Activated CD4-positive, CD25-positive, alpha-beta regulatory T cell treated with anti-CD3 and anti-CD28 coated beads, Interleukin-2, amount 50 U/mL, for 72 hours (primary cell): Measurements from ENCODE around the gene CCDC148.
"Not testable (repeated sequence)": the region's sequence is repeated elsewhere in the genome, so short reads cannot be mapped to it uniquely, and the experiment has no call there.

ENCODE experiments used
- DNase-seq: peaks from one replicate; pipeline ENCODE4 v3.0.0; 2021

The CCDC148 gene

GRCh38 chr2:158413581-158413980 lies 43.0 kb downstream of the CCDC148 start:
- DNase-seq = no peak

- no peak for DNase-seq
These were observed 44.3 kb downstream of the CCDC148 start for GRCh38 chr2:158412206-158412605.

- DNase-seq = no peak
These were observed 44.8 kb downstream of the CCDC148 start for GRCh38 chr2:158411748-158412147.

GRCh38 chr2:158410132-158410531 lies 46.4 kb downstream of the CCDC148 start:
- no peak for DNase-seq

- no peak for DNase-seq
These were observed 49.5 kb downstream of the CCDC148 start for GRCh38 chr2:158407031-158407430.

GRCh38 chr2:158405341-158405740 lies 51.2 kb downstream of the CCDC148 start:
- DNase-seq = no peak

GRCh38 chr2:158403237-158403636 lies 53.3 kb downstream of the CCDC148 start:
- no peak for DNase-seq

GRCh38 chr2:158402665-158403064 lies 53.9 kb downstream of the CCDC148 start:
- no peak for DNase-seq

- no peak for DNase-seq
These were observed 61.4 kb downstream of the CCDC148 start for GRCh38 chr2:158395166-158395565.

- DNase-seq = no peak
These were observed 62.1 kb downstream of the CCDC148 start for GRCh38 chr2:158394453-158394852.

GRCh38 chr2:158393886-158394285 lies 62.7 kb downstream of the CCDC148 start:
- DNase-seq = no peak

GRCh38 chr2:158392687-158393086 lies 63.9 kb downstream of the CCDC148 start:
- no peak for DNase-seq

- no peak for DNase-seq
These were observed 64.7 kb downstream of the CCDC148 start for GRCh38 chr2:158391876-158392275.

- no peak for DNase-seq
These were observed 65.2 kb downstream of the CCDC148 start for GRCh38 chr2:158391361-158391760.

- no peak for DNase-seq
These were observed 68.4 kb downstream of the CCDC148 start for GRCh38 chr2:158388159-158388558.

GRCh38 chr2:158385646-158386045 lies 70.9 kb downstream of the CCDC148 start:
- DNase-seq = no peak

GRCh38 chr2:158381978-158382377 lies 74.6 kb downstream of the CCDC148 start:
- DNase-seq = no peak

GRCh38 chr2:158381205-158381604 lies 75.3 kb downstream of the CCDC148 start:
- no peak for DNase-seq

GRCh38 chr2:158380746-158381145 lies 75.8 kb downstream of the CCDC148 start:
- no peak for DNase-seq

- DNase-seq = no peak
These were observed 77.6 kb downstream of the CCDC148 start for GRCh38 chr2:158378926-158379325.

GRCh38 chr2:158366342-158366741 lies 90.2 kb downstream of the CCDC148 start:
- no peak for DNase-seq

GRCh38 chr2:158359846-158360245 lies 96.7 kb downstream of the CCDC148 start:
- no peak for DNase-seq

GRCh38 chr2:158357699-158358098 lies 98.9 kb downstream of the CCDC148 start:
- no peak for DNase-seq

- DNase-seq = no peak
These were observed 99.4 kb downstream of the CCDC148 start for GRCh38 chr2:158357122-158357521.

- DNase-seq = not testable (repeated sequence)
These were observed 105.1 kb downstream of the CCDC148 start for GRCh38 chr2:158351466-158351816.
